ENCODE measurements around the gene PARD6B. TPM values are rescaled to one million over a fixed set of nuclear protein-coding genes. Genes with fewer than 3 reads are reported as not detected.

Gene PARD6B
- total RNA-seq, 1 experiment from 2014 or later = 43.3 TPM

GRCh38 chr20:50720026-50720425, 11.4 kb upstream of the PARD6B start:
- in situ Hi-C loops (cut with HindIII; ENCODE audit: low sequenced_read_pairs) = no loop called here

GRCh38 chr20:50720582-50720981, 10.8 kb upstream of the PARD6B start:
- no peak for DNase-seq (ENCODE audit: low spot score)
- in situ Hi-C loops (cut with HindIII; ENCODE audit: low sequenced_read_pairs) = no loop called here

More at GRCh38 chr20:50720026-50720425, 11.4 kb upstream of the PARD6B start:
- DNase-seq (ENCODE audit: low spot score) = no peak

- DNase-seq (ENCODE audit: low spot score) = peak; percentile 50
- in situ Hi-C loops (cut with HindIII; ENCODE audit: low sequenced_read_pairs) = no loop called here
Observed at GRCh38 chr20:50721881-50722281, 9.5 kb upstream of the PARD6B start.

GRCh38 chr20:50722424-50723155, 8.8 kb upstream of the PARD6B start:
- in situ Hi-C loops (cut with HindIII; ENCODE audit: low sequenced_read_pairs) = no loop called here

GRCh38 chr20:50723672-50724071, 7.7 kb upstream of the PARD6B start:
- in situ Hi-C loops (cut with HindIII; ENCODE audit: low sequenced_read_pairs) = no loop called here

More at GRCh38 chr20:50722424-50723155, 8.8 kb upstream of the PARD6B start:
- no peak for DNase-seq (ENCODE audit: low spot score)

GRCh38 chr20:50724112-50724725, 7.2 kb upstream of the PARD6B start:
- DNase-seq (ENCODE audit: low spot score) = no peak
- in situ Hi-C loops (cut with HindIII; ENCODE audit: low sequenced_read_pairs) = no loop called here

More at GRCh38 chr20:50723672-50724071, 7.7 kb upstream of the PARD6B start:
- DNase-seq (ENCODE audit: low spot score) = no peak

- in situ Hi-C loops (cut with HindIII; ENCODE audit: low sequenced_read_pairs) = no loop called here
Observed at GRCh38 chr20:50724851-50725723, 6.3 kb upstream of the PARD6B start.

GRCh38 chr20:50725724-50726005, 5.7 kb upstream of the PARD6B start:
- in situ Hi-C loops (cut with HindIII; ENCODE audit: low sequenced_read_pairs) = no loop called here
- DNase-seq (ENCODE audit: low spot score) = no peak

More at GRCh38 chr20:50724851-50725723, 6.3 kb upstream of the PARD6B start:
- DNase-seq (ENCODE audit: low spot score) = no peak

GRCh38 chr20:50726955-50727791, 4.2 kb upstream of the PARD6B start:
- DNase-seq (ENCODE audit: low spot score) = no peak
- in situ Hi-C loops (cut with HindIII; ENCODE audit: low sequenced_read_pairs) = no loop called here

GRCh38 chr20:50727792-50728485, 3.4 kb upstream of the PARD6B start:
- DNase-seq (ENCODE audit: low spot score) = no peak
- in situ Hi-C loops (cut with HindIII; ENCODE audit: low sequenced_read_pairs) = no loop called here

- in situ Hi-C loops (cut with HindIII; ENCODE audit: low sequenced_read_pairs) = no loop called here
- DNase-seq (ENCODE audit: low spot score) = no peak
Observed at GRCh38 chr20:50728486-50728980, 2.8 kb upstream of the PARD6B start.

- no peak for DNase-seq (ENCODE audit: low spot score)
Observed at GRCh38 chr20:50728981-50729874, 2.2 kb upstream of the PARD6B start.

GRCh38 chr20:50729901-50730764, 1.2 kb upstream of the PARD6B start:
- no peak for DNase-seq (ENCODE audit: low spot score)
- in situ Hi-C loops (cut with HindIII; ENCODE audit: low sequenced_read_pairs) = loop anchor here (5.0 kb wide), 1 partner anchor 57 kb away; no protein-coding TSS in a partner anchor

More at GRCh38 chr20:50728981-50729874, 2.2 kb upstream of the PARD6B start:
- in situ Hi-C loops (cut with HindIII; ENCODE audit: low sequenced_read_pairs) = no loop called here

GRCh38 chr20:50730765-50731054, 670 bp upstream of the PARD6B start:
- no peak for DNase-seq (ENCODE audit: low spot score)
- in situ Hi-C loops (cut with HindIII; ENCODE audit: low sequenced_read_pairs) = loop anchor here (5.0 kb wide), 1 partner anchor 57 kb away; no protein-coding TSS in a partner anchor

GRCh38 chr20:50731930-50732690, 730 bp downstream of the PARD6B start:
- peak; percentile 29 for DNase-seq (ENCODE audit: low spot score)
- in situ Hi-C loops (cut with HindIII; ENCODE audit: low sequenced_read_pairs) = loop anchor here (5.0 kb wide), 1 partner anchor 55 kb away; no protein-coding TSS in a partner anchor
